ENCODE results near the gene NWD2.

GRCh38 chr4:37463033-37463856, 218.7 kb downstream of the NWD2 start:
- TF ChIP-seq CTCF (conservative IDR thresholded peaks at IDR 0.05; ENCODE audit: low read length) (no peak), EZH2phosphoT487 (IDR thresholded peaks at IDR 0.05; ENCODE audit: borderline replicate concordance) (no peak)
